ENCODE results near the gene MAP3K12. TPM values are rescaled to one million over a fixed set of nuclear protein-coding genes. Genes with fewer than 3 reads are reported as not detected.
A peak's percentile ranks its signal among the peaks of the same experiment; 100 is the strongest.

The MAP3K12 gene
- total RNA-seq, 1 donor from 2014 or later: 32.9 TPM

GRCh38 chr12:53492830-53493609, 6.2 kb downstream of the MAP3K12 start:
- Mint-ChIP-seq H3K36me3 (ENCODE audit: low read depth) (no peaks in the 10 kb centered on the region), H3K4me1 (peaks cover 56% of the 10 kb centered on the region), H3K9me3 (no peaks in the 10 kb centered on the region), H3K27me3 (ENCODE audit: low read depth) (peaks cover 7% of the 10 kb centered on the region), H3K27ac (ENCODE audit: unreplicated experiment) (peak overlapping the region; percentile 99), H3K4me3 (peak overlapping the region; percentile 90)
- TF ChIP-seq CTCF (conservative IDR thresholded peaks at IDR 0.05): no peak
- DNase-seq (ENCODE audit: low read depth, low spot score): peak; percentile 92

GRCh38 chr12:53492188-53492587, 7.1 kb downstream of the MAP3K12 start:
- TF ChIP-seq CTCF (conservative IDR thresholded peaks at IDR 0.05): no peak
- Mint-ChIP-seq H3K27ac (ENCODE audit: unreplicated experiment) (peak overlapping the region; percentile 95), H3K9me3 (no peaks in the 10 kb centered on the region), H3K36me3 (ENCODE audit: low read depth) (peaks cover 3% of the 10 kb centered on the region), H3K4me3 (peak overlapping the region; percentile 90), H3K4me1 (peaks cover 49% of the 10 kb centered on the region), H3K27me3 (ENCODE audit: low read depth) (peaks cover 12% of the 10 kb centered on the region)
- no peak for DNase-seq (ENCODE audit: low read depth, low spot score)

GRCh38 chr12:53489242-53489864, 9.9 kb downstream of the MAP3K12 start:
- DNase-seq (ENCODE audit: low read depth, low spot score): no peak
- no peak for TF ChIP-seq CTCF (conservative IDR thresholded peaks at IDR 0.05)
- H3K4me3 Mint-ChIP-seq: peak overlapping the region; percentile 80

GRCh38 chr12:53486736-53487487, 12.3 kb downstream of the MAP3K12 start:
- no peak for TF ChIP-seq CTCF (conservative IDR thresholded peaks at IDR 0.05)
- peaks cover 21% of the 10 kb centered on the region for H3K36me3 Mint-ChIP-seq (ENCODE audit: low read depth)
- no peak for DNase-seq (ENCODE audit: low read depth, low spot score)
- no peaks in the 10 kb centered on the region for H3K9me3 Mint-ChIP-seq
- peaks cover 13% of the 10 kb centered on the region for H3K4me1 Mint-ChIP-seq
- peak overlapping the region; percentile 66 for H3K4me3 Mint-ChIP-seq
- H3K27ac Mint-ChIP-seq (ENCODE audit: unreplicated experiment): no peak overlapping the region
- peaks cover 19% of the 10 kb centered on the region for H3K27me3 Mint-ChIP-seq (ENCODE audit: low read depth)

More at GRCh38 chr12:53489242-53489864, 9.9 kb downstream of the MAP3K12 start:
- Mint-ChIP-seq H3K4me1 (peaks cover 33% of the 10 kb centered on the region), H3K9me3 (no peaks in the 10 kb centered on the region), H3K27me3 (ENCODE audit: low read depth) (peaks cover 12% of the 10 kb centered on the region), H3K36me3 (ENCODE audit: low read depth) (peaks cover 11% of the 10 kb centered on the region), H3K27ac (ENCODE audit: unreplicated experiment) (no peak overlapping the region)

- H3K27me3 Mint-ChIP-seq (ENCODE audit: low read depth): peaks cover 20% of the 10 kb centered on the region
- H3K27ac Mint-ChIP-seq (ENCODE audit: unreplicated experiment): no peak overlapping the region
- no peak for TF ChIP-seq CTCF (conservative IDR thresholded peaks at IDR 0.05)
- H3K4me3 Mint-ChIP-seq: peak overlapping the region; percentile 61
- H3K36me3 Mint-ChIP-seq (ENCODE audit: low read depth): peaks cover 23% of the 10 kb centered on the region
- no peaks in the 10 kb centered on the region for H3K9me3 Mint-ChIP-seq
- peaks cover 13% of the 10 kb centered on the region for H3K4me1 Mint-ChIP-seq
- DNase-seq (ENCODE audit: low read depth, low spot score): no peak
These were observed 13.1 kb downstream of the MAP3K12 start for GRCh38 chr12:53485955-53486735.
